Measurements from ENCODE around the gene NPHP4.

Gene NPHP4

GRCh38 chr1:5888606-5889211 lies 103.5 kb downstream of the NPHP4 start:
- DNase-seq, result no peak

- no peak for DNase-seq
Observed at GRCh38 chr1:5887971-5888361, 104.3 kb downstream of the NPHP4 start.

- DNase-seq, result no peak
Observed at GRCh38 chr1:5887349-5887970, 104.8 kb downstream of the NPHP4 start.

- DNase-seq, result no peak
Observed at GRCh38 chr1:5886541-5887348, 105.5 kb downstream of the NPHP4 start.

GRCh38 chr1:5886140-5886483 lies 106.1 kb downstream of the NPHP4 start:
- no peak for DNase-seq

- no peak for DNase-seq
Observed at GRCh38 chr1:5885471-5886139, 106.6 kb downstream of the NPHP4 start.

GRCh38 chr1:5884110-5884509 lies 108.1 kb downstream of the NPHP4 start:
- DNase-seq, result no peak

- no peak for DNase-seq
Observed at GRCh38 chr1:5883129-5884048, 108.8 kb downstream of the NPHP4 start.

GRCh38 chr1:5882367-5883128 lies 109.7 kb downstream of the NPHP4 start:
- no peak for DNase-seq

GRCh38 chr1:5881526-5882222 lies 110.6 kb downstream of the NPHP4 start:
- no peak for DNase-seq

GRCh38 chr1:5880630-5881405 lies 111.4 kb downstream of the NPHP4 start:
- DNase-seq, result no peak

GRCh38 chr1:5879421-5879820 lies 112.8 kb downstream of the NPHP4 start:
- DNase-seq, result no peak

- DNase-seq, result no peak
Observed at GRCh38 chr1:5878971-5879370, 113.3 kb downstream of the NPHP4 start.

GRCh38 chr1:5877683-5878530 lies 114.3 kb downstream of the NPHP4 start:
- no peak for DNase-seq

GRCh38 chr1:5877001-5877400 lies 115.2 kb downstream of the NPHP4 start:
- no peak for DNase-seq

GRCh38 chr1:5876094-5876650 lies 116.1 kb downstream of the NPHP4 start:
- no peak for DNase-seq

- DNase-seq, result no peak
Observed at GRCh38 chr1:5875345-5875910, 116.8 kb downstream of the NPHP4 start.

- no peak for DNase-seq
Observed at GRCh38 chr1:5874416-5875110, 117.7 kb downstream of the NPHP4 start.

All from right hindlimb (tissue), 1 donor.